ENCODE data around the gene GAA.
"Not testable (repeated sequence)": the region's sequence is repeated elsewhere in the genome, so short reads cannot be mapped to it uniquely, and the experiment has no call there.

The GAA gene

GRCh38 chr17:80083136-80083661 lies 18.2 kb upstream of the GAA start:
- no peak for DNase-seq (ENCODE audit: low spot score)

DNA sequence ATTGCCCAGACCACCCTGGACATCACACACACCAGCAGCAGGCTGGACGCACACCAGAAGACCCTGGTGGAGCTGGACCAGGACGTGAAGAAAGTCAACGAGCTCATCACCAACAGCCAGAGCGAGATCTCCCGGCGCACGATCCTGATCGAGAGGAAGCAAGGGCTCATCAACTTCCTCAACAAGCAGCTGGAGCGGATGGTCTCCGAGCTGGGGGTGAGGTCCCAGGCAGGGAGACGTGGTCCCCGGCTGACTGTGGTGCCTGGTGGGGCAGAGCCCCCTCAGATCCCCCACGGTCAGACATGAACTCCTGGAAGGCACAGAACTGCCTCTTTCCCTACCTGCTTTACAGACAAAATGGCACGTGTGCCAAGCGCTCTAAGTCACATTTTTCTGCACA lies 16.6 kb upstream of the GAA start:
- no peak for DNase-seq (ENCODE audit: low spot score)

DNA sequence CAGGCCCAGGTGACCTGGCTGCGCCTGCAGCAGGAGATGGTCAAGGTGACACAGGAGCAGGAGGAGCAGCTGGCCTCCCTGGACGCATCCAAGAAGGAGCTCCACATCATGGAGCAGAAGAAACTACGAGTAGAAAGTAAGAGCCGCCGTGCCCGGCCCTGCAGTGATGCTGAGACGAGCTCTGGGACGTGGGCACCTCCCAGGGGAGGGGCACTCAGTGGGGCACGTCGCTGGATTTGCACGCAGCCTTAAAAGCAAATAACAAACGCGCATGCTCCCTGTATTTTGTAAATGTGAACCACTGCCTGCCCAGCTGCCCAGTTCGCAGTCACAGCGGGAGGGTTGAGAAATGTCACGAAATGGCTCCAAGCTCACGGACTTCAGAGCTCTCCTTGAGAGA lies 15.3 kb upstream of the GAA start:
- no peak for DNase-seq (ENCODE audit: low spot score)

- DNase-seq (ENCODE audit: low spot score), result no peak
Measured at GRCh38 chr17:80086616-80087015, 14.8 kb upstream of the GAA start.

DNA sequence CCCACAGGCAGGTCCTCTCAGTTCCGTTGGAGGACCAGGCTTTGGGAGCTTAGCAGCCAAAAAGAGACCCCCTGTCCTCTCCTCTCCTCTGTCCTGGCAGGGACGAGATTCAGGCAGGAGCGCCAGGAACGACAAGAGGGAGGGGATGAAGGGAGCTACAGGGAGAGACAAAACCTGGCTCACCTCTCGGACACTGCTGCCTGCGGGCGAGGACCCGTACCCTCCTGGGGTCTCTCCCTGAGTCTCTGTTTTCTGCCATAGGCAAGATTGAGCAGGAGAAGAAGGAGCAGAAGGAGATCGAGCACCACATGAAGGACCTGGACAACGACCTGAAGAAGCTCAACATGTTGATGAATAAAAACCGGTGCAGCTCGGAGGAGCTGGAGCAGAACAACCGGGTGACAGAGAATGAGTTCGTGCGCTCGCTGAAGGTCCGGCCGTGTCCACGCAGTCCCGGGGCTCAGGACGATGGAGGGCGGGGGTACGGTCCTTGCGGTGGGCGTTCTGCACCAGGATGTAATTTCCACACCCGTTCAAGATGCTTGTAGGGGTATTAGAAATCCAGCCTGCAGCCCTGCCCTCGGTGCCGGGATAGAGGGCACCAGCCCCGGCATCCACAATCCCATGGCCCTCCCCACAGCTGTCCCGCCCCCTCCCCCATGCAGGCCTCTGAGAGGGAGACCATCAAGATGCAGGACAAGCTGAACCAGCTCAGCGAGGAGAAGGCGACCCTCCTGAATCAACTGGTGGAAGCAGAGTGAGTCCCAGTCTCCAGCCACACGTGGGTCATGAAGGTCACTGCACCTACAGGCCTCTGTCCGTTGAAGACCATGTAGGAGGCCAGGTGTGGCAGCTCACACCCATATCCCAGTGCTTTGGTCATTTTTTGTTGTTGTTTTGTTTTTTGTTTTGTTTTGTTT lies 13.8 kb upstream of the GAA start:
- no peak for DNase-seq (ENCODE audit: low spot score)

DNA sequence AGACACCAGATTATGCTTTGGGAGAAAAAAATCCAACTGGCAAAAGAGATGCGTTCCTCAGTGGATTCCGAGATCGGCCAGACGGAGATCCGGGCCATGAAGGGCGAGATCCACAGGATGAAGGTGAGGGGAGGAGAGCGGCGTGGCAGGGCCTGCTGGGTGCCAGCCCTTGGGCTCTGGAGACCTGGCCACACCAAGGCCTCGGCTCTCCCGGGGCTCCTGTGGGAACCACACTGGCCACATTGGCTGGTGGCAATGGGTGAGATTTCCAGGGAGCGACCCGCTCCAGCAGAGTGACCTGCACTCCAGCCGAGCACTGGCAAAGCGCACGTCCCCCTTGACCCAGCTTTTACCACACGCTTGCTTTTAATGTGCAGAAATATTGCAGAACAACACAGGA lies 11.6 kb upstream of the GAA start:
- DNase-seq (ENCODE audit: low spot score), result no peak

- DNase-seq (ENCODE audit: low spot score), result not testable (repeated sequence)
Measured at GRCh38 chr17:80090164-80090563, 11.2 kb upstream of the GAA start.

GRCh38 chr17:80091376-80091775 lies 10.0 kb upstream of the GAA start:
- no peak for DNase-seq (ENCODE audit: low spot score)

GRCh38 chr17:80092959-80093358 lies 8.4 kb upstream of the GAA start:
- DNase-seq (ENCODE audit: low spot score), result no peak

GRCh38 chr17:80095038-80095843 lies 6.1 kb upstream of the GAA start:
- no peak for DNase-seq (ENCODE audit: low spot score)

DNA sequence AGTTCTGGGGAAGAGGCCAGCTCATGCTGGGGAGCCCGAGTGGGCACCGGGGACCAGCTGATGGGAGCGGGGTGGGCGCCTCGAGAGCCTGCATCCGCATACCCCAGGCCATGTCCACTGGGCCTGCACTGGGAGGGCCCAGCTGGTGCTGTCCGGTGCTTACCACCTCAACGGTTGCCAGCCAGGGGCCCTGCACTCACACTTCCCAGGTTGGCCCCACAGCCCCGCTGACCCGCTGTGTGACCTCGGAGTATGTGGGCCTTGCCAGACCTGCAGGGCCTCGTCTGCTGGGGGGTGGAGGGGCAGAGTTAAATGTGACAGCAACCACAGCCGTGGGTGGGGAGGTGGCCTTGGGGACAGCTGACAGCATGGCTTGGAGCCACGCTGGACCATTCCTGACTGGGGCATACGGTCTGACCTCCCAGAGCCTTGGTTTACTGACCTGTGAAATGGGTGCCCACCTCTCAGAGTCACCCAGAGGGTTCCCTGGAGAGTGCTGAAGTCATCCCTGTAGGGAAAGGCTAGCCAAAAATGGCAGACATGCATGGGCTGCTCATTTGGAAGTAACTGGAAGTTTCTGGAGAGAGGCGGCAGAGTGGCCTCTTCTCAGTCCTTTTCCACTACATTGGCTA lies 5.4 kb upstream of the GAA start:
- DNase-seq (ENCODE audit: low spot score), result no peak

GRCh38 chr17:80096561-80097021 lies 4.8 kb upstream of the GAA start:
- DNase-seq (ENCODE audit: low spot score), result no peak

DNA sequence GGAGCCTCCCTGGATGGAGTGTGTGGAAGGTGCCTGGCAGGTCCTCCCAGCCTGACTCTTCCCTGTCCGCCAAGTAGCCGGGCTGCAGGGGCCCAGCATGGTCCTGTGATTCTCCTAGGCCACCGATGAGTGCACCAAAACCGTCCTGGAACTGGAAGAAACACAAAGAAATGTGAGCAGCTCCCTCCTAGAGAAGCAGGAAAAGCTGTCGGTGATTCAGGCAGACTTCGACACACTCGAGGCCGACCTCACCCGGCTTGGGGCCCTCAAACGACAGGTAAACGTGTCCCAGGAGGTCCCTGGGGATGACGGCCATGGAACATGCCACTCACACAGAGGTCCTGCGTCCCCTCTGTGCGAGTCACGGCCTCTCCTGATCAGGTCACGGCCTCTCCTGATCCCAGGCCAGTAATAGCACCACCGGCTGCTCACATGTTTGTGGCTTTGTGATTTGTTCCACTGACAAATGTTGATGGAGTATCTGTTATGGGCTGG lies 4.2 kb upstream of the GAA start:
- DNase-seq (ENCODE audit: low spot score), result no peak

DNA sequence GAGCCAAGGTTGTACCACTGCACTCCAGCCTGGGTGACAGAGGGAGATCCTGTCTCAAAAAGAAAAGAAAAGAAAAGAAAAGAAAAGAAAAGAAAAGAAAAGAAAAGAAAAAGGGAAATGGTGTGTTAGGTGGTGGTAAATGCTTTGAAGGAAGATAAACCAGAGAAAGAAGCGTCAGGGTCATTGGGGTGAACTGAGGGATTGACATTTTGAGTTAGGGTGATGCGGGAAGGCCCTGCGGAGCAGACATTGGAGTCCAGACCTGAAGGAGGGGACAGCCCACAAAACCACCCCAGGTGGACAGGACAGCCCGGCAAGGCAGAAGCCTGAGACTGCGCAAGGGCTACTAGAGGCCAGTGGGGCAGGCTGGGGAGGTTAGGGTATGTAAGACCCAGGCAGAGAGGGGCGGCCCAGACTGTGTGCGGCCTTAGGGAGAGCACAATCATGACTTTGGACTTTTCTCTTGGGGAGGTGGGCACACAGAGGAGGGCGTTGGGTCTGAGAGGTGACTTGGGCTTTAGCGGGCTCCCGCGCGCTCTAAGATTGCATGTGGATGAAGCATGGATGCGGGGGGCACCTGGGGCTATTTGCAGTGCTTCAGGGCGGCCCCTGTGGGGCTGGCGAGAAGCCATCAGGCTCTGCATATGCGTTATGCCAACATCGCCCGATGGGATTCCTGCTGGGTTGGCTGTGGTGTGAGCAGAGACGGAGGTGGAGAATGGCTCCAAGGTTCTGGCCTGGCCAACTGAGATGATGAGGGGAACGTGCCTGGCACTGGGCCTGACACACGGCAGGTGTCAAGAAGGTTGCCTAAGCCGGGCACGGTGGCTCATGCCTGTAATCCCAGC lies 3.3 kb upstream of the GAA start:
- no peak for DNase-seq (ENCODE audit: low spot score)

- DNase-seq (ENCODE audit: low spot score), result no peak
Measured at GRCh38 chr17:80099291-80100034, 1.9 kb upstream of the GAA start.

DNA sequence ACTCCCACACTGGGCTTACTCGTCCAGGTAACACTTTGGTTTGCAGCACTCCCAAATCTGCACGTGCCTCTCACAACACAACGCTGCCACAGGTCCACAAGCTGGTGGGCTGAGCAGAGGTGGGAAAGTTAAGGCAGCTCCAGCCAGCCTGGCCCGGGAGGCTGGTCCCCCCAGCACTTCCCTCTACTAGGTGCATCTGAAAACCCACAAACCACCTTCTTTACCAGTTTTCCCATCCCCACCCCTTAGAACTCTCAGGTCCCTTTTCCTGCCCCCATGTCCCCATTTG lies 1.4 kb upstream of the GAA start:
- no peak for DNase-seq (ENCODE audit: low spot score)

DNA sequence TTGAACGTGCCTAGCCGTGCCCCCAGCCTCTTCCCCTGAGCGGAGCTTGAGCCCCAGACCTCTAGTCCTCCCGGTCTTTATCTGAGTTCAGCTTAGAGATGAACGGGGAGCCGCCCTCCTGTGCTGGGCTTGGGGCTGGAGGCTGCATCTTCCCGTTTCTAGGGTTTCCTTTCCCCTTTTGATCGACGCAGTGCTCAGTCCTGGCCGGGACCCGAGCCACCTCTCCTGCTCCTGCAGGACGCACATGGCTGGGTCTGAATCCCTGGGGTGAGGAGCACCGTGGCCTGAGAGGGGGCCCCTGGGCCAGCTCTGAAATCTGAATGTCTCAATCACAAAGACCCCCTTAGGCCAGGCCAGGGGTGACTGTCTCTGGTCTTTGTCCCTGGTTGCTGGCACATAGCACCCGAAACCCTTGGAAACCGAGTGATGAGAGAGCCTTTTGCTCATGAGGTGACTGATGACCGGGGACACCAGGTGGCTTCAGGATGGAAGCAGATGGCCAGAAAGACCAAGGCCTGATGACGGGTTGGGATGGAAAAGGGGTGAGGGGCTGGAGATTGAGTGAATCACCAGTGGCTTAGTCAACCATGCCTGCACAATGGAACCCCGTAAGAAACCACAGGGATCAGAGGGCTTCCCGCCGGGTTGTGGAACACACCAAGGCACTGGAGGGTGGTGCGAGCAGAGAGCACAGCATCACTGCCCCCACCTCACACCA lies 724 bp downstream of the GAA start:
- DNase-seq (ENCODE audit: low spot score), result no peak

- DNase-seq (ENCODE audit: low spot score), result no peak
Measured at GRCh38 chr17:80102664-80103448, 1.5 kb downstream of the GAA start.

- DNase-seq (ENCODE audit: low spot score), result no peak
Measured at GRCh38 chr17:80103449-80104085, 2.2 kb downstream of the GAA start.
